Hematopoietic multipotent progenitor cell (in vitro differentiated cells): ENCODE measurements around the gene FAM53B. TPM values are rescaled to one million over a fixed set of nuclear protein-coding genes. Genes with fewer than 3 reads are reported as not detected.
"Not testable (repeated sequence)": the region's sequence is repeated elsewhere in the genome, so short reads cannot be mapped to it uniquely, and the experiment has no call there.

Source experiments
- DNase-seq, 3 donors: peaks; one replicate each; pipeline ENCODE4 v3.0.0-alpha.2; 2011 to 2015; ENCODE audit warnings: low read depth in 2 of 3, low spot score in 2 of 3
- total RNA-seq: library from RNA; depleted of rRNA; stranded (reverse); fragments of >200 nt; gene quantifications from one replicate; pipeline ENCODE4 v1.2.3, GENCODE V29; 2012

FAM53B gene
- total RNA-seq, 1 donor = 32.9 TPM

DNA sequence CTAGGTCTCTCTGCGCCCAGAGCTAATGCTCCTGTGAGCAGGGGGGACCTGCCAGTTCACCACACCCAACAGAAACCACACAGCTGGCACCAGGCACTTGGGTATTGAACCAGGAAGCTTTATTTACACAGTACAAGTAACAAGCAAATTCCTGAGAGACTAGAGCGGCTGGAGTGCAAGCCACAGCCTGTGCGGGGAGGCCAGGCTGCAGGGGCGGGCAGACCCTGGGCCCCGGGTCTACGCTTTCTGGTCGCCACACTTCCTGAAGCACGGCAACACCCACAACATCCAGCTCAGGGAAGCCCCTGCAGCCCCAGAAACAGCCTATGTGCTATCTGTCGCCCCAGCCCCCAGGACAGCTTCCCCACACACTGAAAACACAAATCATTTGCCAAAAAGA, 125.0 kb downstream of the FAM53B start:
- DNase-seq = peak in 2 of 3 donors; percentile 60 to 74

DNA sequence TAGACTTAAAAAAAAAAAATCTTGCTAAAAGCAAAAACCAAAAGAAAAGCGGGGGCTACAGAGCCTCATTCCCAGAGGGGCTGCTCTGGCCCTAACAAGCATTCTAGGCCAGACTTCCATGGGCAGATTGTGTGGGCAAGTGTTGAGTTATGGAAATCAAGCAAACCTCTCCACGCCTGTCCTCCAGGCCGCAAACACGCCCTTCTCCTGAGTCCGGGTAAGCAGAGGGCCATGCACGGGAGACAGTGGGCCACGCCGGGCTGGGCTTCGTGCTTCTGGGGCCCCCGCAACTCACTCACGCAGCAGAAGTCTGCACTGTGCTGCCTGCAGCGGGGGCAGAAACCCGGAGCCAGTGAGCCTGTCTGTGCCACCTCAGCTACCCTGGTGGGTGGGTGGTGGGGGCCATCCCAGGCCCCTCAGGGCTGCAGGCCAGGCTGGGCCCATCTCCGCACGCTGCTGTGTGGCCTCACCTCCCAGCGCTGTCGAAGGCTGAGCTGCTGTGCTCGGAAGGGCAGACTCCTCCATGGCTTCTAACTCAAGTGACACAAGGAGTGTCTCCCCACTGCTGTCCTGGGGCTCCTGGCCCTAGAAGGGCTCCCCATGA, 125.6 kb downstream of the FAM53B start:
- DNase-seq = no peak

DNA sequence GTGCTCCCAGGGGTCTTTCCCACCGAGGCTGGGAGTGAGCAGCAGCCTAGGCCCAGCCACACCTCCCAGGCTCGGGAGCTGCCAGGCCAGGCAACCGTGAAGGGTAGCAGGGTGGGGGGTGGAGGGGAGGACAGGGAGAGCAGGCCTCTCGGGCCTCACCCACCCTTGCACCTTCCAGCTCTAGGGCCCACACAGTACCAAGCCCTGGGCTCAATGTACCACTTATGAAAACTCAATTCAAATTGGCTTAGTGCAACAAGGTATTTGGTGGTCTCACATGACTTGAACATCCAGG, 127.4 kb downstream of the FAM53B start:
- no peak for DNase-seq

DNA sequence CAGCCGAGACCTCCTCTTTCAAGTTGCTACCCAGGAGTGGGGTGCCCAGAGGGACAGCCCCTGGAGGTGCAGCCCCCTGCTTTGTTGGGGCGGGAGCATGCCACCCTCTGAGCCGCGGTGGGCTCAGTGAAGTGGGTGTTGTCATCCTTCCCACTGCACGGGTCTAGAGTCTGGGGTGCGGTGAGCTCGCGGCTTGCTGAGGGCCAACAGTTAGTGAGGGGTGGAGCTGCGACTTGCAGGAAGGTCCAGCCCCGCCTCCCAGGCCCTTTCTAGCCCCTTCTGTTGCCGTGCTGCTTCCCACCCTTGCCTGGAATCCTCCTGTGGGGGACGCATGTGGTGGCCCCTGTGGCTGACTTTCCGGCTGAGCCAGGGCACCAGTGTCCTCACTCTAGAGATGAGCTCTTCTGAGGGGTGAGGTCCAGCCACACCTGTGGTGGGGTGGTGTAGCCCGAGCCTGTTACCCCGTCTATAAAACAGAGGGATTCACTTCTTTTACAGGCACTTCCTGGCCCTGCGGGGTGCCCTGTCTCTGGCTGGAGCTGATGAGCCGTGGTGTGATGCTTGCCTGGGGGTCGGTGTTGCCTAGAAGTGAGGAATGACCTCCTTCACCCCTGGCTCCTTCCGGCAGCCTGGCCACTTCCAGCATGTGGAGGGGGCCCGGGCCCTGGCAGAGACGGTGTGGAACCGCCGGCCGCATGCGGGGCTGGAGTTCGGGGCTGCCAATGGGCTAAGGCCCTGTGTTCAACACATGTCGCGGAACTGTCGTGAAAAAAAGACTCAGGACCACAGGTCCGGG, 127.9 kb downstream of the FAM53B start:
- no peak for DNase-seq

DNA sequence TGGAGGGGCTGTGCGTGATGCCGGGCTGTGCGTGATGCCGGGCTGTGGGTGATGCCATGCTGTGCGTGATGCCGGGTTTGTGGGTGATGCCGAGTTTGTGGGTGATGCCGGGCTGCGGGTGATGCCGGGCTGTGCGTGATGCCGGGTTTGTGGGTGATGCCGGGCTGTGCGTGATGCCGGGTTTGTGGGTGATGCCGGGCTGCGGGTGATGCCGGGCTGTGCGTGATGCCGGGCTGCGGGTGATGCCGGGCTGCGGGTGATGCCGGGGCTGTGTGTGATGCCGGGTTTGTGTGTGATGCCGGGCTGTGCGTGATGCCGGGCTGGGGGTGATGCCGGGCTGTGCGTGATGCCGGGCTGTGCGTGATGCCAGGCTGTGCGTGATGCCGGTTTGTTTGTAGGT, 128.9 kb downstream of the FAM53B start:
- no peak for DNase-seq

DNA sequence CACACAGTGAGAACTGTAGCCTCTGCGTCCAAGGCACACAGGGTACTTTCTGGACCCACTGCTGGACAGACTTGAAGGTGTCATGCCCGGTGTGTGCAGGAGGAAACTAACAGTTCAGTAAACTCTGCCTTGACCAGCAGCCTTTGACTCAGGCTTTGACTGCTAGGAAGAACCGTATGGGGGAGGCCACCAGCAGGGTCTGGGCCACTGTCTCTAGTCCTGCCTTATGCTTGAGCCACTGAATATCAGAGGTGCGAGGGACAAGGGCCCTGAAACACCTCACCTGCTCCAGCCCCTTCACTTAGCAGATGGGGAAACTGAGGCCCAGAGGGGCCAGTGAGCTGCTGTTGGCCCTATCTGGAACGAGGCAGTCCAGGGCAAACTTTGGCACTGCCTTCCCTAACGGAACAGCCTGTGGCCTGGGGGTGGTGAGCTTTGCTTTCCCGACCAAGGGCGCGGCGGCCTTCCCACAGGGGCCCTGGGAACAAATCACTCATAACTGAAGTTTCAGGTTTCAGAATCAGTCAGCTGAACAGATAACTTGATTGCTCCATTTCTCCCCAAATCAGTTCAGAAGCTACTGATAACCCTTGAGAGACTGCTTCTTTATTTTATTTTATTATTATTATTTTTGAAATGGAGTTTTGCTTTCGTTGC, 130.0 kb downstream of the FAM53B start:
- DNase-seq = no peak

DNA sequence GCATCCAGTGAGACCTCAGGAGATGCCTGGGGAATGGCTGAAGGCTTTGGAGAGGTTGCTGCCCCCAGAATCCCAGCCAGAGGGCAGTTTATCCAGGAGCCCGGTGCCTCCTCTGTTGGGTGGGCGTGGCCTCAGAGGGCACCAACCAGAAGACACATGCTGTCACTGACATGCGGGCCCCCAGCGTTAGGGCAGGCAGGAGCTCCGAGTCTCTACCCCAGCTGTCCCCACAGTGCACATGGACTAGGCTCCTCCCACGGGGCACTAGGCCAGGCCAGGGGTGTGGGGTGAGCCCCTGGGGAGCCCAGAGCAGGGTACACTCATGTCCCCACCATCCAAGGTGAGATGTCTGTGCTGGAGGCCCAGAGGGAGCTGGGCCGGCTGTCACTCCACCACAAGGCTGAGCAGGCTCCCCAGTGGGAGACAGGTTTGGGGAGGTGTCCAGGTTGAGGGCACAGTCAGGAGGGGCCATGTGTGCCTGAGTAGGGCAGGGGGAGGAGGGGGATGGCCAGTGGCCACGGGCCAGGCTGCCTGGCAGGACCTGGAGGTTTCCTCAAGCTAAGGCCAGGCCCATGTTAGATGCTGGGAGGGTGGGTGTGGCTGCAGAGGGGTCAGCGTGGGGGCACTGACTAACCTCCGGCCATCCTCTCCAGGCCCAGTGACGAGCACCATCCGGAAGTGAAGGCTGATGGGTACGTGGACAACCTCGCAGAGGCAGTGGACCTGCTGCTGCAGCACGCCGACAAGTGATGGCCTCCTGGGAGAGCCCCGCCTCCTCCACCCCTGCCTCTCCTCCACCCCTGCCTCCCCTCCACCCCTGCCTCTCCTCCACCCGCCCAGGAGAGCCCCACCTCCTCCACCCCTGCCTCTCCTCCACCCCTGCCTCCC, 131.3 kb downstream of the FAM53B start:
- peak in 2 of 3 donors; percentile 22 to 31 for DNase-seq

DNA sequence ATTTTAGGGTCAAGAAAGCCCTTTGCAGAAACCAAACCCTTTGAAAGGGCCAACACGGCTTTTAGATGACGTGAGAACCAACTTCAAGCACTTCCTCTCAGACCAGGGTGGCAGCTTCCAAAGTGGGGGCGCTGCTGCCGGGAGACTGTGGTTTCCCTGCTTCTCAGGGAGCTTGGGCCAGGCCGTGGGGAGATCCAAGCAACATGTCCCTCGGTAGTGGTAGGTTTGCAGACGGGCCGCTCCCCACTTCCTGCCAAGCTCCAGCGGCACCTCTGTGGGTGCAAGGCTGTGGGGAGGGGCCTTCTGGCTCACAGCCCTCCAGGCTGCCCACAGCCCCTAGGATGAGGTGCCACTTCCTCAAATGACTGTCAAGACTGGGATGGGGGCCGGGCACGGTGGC, 132.4 kb downstream of the FAM53B start:
- DNase-seq = peak in 2 of 3 donors; percentile 67 to 80

DNA sequence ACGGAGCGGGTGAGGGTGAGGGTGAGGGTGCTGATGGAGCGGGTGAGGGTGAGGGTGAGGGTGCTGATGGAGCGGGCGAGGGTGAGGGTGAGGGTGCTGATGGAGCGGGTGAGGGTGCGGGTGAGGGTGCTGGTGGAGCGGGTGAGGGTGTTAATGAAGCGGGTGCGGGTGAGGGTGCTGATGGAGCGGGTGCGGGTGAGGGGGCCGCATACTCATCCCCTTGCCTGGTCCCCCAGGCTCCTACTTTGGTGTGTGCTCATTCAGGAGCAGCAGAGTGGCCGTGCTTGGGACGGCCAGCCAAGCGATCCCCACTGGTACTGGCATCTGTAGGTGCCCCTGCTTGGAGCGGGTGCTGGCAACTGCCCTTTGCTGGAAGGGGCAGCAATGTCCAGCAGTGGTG, 133.3 kb downstream of the FAM53B start:
- not testable (repeated sequence) for DNase-seq

DNA sequence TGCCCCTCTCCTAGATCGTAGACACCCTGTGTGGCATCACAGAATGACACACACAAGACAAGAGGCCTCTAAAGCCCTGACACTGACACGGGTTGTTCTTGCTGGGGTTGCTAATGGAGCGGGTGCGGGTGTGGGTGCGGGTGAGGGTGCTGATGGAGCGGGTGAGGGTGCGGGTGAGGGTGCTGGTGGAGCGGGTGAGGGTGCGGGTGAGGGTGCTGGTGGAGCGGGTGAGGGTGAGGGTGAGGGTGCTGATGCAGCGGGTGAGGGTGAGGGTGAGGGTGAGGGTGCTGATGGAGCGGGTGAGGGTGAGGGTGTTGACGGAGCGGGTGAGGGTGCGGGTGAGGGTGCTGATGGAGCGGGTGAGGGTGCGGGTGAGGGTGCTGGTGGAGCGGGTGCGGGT, 134.0 kb downstream of the FAM53B start:
- not testable (repeated sequence) for DNase-seq

DNA sequence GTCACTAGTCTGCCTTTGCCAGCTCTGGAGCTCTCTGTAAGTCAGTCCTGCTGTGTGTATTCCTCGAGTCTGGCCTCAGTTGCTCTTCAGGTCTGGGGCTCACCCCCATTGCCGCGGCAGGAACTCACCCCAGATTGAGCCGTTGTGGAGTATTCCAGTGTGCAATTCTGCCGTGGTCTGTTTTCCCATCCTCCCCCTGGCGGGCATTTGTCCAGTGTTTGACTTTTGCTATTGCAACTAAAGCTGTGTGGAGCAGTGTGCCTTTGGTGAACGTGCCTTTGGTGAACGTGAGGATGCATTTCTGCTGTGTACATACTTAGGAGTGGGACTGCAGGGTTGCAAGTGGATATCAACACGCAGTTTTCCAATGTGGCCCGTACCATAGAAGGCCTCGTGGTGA, 134.5 kb downstream of the FAM53B start:
- DNase-seq = no peak

DNA sequence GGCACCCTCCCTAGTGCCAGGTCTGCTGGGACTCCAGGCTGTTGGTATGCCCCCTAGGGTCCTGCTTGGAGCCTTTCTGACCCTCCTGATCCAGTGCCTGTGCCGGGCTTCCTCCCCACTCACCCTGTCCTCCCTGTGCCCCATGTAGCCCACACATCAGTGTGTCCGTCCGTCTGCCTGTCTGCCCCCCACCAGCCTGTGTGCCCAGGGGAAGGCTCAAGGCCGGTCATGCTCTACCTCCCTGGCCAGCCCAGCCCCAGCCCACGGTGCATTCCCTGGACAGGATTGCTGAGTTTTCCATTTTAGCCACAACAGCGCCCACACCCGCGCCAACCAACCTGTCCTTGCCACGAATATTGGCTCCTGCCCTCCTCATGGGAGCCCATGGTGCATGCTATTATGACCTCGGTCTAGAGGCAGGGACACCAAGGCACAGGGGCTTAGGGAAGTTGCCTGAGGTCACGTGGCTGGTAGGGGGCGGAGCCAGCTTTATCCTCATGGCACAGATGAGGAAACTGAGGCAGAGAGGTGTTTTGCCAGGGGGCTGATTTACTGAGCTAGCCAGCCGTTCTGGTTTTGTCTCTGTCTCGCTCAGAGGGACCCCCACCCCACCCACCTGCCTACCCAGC, 136.0 kb downstream of the FAM53B start:
- DNase-seq = no peak

DNA sequence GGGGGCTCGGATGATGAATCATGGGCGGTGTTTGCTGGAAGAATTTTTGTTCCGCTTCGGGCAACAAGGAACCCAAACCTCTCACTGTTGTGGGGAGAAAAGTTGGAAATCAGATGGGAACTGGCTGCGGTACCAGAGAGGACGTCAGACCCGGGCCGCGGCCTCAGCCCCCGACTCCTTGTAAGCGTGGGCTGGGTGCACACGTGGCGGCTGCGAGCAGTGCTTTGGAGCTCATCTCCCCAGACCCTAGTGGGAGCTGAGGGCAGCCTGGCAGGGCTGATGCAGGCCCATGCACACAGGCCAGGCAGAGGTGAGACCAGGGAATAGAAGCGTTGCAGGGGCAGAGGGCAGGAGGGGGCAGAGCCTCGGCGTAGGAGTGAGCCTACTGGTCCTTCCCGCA, 136.5 kb downstream of the FAM53B start:
- DNase-seq = no peak

DNA sequence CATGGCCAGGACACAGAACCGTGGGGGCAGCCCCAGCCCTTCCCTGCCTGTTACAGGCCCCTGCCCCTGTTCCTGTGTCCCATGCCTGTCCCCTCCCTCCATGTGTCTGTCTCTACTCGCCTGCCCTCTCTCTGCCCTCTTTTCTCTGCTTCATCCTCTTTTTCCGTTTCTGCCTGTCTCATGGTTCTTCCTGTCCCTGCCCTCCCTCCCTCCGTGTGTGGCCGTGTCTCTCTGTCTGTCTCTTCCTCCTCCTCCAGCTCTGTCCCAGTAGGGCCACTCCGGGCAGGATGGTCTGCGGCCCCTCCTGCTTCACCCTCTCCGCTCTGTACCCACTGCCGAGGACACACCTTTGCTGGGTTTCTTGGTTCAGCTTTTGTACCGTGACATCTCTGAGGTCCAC, 137.4 kb downstream of the FAM53B start:
- no peak for DNase-seq

DNA sequence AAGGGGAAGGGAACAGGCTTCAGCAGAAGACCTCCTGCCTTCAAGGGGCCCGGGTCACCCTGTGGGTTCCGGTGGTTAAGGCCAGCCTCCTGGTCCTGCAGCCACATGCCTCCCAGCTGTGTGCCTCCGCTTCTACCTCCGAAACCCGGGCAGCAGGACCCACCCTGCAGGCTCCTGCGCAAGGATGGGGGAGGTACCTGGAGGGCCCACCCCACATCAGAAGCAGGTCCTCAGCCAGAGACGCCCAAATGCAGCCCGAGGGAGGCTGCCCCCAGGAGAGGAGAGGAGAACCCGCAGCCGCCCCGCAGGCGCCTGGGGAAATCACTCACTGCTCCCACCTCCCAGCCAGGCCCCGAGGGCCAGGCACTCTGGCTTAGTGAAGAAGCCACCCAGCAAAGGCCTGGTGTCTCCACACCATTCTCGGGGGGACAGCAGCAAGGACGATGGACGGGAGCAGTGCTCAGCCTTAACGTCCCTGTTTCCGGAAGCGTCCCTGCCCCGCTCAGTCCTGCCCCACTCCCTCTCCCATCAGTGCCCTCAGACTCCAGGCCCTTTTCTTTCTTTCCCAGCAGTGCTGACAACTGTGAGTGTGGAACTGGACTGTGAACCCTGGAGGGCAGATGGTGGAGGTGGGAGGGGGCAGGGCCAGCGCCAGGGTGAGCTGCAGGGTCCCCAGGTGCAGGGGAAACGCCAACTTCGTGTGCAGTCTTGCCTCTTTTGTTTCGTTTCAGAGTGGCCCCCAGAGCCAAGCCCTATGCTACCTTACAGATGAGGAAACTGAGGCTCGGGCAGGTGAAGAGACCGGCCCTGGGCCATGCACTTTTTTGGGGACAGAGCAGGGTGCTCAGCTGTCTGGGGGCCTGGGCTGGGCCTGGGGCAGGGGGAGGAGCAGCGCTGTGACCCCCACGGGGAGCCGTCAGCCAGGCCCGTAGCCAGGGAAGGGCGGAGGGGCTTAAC, 138.0 kb downstream of the FAM53B start:
- no peak for DNase-seq

DNA sequence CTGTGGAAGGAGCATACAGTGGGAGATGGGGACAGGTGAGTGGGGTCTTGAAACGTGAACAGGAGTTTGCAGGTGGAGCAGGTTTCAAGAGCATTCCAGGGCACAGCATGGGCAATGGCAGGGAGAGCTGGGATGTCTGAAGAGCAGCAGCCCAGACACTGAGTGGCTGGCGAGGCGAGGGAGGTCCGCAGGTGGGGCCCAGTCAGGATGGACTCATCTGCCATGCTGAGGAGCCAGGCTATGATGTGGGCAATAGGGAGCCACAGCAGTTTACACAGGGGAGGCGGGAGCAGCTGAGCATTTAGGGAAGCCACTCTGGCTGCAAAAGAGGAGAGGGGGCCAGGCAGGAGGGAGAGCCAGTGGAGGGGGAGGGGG, 138.7 kb downstream of the FAM53B start:
- DNase-seq = no peak

DNA sequence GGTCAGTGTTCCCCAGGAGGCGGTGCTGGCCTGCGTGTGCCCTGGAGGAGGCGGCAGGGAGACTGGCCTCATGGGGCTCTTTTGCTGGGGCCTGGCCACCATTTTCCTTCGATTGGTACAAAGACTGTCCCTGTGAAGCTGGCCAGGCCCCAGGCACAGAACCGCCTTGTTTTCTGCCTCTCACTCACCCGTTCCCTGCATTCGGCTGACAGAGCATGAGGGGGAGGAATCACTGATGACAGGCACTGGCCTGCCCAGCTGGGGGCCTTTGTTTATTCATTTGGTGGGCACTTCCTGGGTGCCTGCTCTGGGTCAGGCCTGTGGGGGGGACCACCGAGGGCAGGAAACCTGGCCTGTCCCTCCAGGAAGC, 139.2 kb downstream of the FAM53B start:
- DNase-seq = no peak

DNA sequence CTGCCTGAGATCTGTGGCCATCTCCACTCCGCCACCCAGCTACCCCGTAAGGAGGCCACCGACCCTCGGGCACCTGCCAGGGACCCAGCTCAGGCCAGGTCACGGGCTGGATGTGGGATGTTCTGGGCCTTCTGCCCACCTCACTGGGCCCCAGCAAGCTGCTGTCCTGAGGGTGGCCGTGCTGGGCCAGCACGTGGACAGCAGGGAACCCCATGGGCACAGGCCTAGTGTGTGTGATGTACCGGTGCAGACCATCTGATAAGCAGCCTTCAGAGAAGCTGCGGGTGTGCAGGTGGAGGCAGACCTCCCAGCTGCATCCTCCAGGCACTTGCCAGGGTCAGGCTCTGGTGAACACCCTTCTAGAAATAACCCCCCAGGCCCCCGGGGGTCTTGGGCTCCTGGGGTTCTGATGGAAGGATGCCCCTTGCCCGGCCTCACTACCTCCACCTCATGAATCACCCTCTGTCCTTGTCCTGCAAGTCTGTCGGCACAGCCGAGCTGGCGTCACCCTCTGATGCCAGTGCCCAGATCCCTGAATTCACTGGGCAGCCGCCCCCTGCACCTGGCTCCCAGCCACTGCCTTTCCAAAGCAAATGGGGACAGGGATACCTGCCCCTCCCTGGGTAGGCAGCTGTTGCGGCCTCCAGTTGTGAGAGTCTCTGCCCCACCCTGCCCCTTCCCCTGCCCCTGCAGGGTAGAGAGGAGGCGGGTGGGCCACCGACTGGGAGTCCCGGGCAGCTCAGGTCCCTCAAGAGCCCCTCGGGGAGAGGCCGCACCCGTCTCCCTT, 139.8 kb downstream of the FAM53B start:
- DNase-seq = no peak
